ENCODE results near the gene CMTM5.

DNA sequence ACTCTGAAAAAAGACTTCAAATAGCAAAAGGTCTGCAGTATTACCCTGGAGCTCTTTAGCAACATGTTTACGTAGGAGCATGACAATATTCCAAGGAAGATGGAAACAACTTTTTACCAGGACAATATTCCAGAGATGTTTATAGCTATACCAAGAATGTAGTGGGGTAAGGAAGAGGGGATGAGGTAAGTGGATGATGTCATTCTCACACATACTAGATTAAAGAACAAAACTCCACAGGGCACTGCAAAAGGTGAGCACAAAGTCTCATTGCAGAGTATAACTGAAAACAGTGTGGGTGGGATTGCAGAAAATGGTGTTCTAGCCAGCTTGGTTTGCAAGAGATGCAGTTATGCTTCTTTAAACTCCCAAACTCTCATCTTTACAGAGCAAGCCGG lies 8.4 kb downstream of the CMTM5 start:
- TF ChIP-seq, protein P1, sequence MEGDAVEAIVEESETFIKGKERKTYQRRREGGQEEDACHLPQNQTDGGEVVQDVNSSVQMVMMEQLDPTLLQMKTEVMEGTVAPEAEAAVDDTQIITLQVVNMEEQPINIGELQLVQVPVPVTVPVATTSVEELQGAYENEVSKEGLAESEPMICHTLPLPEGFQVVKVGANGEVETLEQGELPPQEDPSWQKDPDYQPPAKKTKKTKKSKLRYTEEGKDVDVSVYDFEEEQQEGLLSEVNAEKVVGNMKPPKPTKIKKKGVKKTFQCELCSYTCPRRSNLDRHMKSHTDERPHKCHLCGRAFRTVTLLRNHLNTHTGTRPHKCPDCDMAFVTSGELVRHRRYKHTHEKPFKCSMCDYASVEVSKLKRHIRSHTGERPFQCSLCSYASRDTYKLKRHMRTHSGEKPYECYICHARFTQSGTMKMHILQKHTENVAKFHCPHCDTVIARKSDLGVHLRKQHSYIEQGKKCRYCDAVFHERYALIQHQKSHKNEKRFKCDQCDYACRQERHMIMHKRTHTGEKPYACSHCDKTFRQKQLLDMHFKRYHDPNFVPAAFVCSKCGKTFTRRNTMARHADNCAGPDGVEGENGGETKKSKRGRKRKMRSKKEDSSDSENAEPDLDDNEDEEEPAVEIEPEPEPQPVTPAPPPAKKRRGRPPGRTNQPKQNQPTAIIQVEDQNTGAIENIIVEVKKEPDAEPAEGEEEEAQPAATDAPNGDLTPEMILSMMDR (IDR thresholded peaks at IDR 0.05; ENCODE audit: extremely low read depth in 1 of 2, insufficient read depth in 1 of 2, low read depth in 1 of 2, low read length in 2 of 2): no peak
- no peak for TF ChIP-seq EZH2 (IDR thresholded peaks at IDR 0.05; ENCODE audit: borderline replicate concordance, low read depth, low read length, severe bottlenecking)
- no peak for TF ChIP-seq POLR2A (IDR thresholded peaks at IDR 0.05; ENCODE audit: low read depth, low read length)
